Kasumi-1 (cell line): ENCODE data around the gene MPPE1.
A peak's percentile ranks its signal among the peaks of the same experiment; 100 is the strongest.
"Not testable (repeated sequence)": the region's sequence is repeated elsewhere in the genome, so short reads cannot be mapped to it uniquely, and the experiment has no call there.

ENCODE experiments used
- DNase-seq, 2 experiments: peaks; one replicate each; lab custom pipeline; 2025; lab: John Stamatoyannopoulos, UW

Gene MPPE1

DNA sequence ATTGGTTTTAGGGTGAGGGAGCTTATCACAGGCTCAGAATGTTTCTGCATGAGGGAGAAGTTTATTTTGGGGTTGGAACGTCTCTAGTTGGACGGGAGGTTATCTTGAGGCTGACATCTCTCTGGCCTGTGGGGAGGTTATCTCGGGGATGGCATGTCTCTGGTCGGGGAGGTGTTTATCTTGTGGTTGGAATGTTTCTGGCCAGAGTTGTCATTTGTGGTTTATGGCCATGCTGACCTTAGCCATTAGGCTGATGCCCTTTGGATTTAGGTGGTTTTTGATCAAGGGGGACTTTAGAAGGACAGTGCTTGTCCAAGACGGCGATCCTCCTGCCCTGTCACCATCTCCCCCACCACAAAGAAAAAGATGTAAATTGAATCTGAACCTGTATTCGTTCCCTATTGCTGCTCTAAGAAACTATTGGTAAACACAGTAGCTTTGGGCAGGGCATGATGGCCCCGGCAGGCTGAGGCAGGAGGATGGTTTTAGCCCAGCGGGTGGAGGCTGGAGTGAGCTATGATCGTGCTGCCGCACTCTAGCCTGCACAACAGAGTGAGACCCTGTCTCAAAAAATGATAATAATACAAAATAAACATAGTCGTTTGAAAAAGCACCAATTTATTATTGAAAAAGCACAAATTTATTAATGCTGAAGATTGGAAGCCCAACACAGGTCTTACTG is 17.8 kb upstream of the MPPE1 start:
- DNase-seq = no peak

DNA sequence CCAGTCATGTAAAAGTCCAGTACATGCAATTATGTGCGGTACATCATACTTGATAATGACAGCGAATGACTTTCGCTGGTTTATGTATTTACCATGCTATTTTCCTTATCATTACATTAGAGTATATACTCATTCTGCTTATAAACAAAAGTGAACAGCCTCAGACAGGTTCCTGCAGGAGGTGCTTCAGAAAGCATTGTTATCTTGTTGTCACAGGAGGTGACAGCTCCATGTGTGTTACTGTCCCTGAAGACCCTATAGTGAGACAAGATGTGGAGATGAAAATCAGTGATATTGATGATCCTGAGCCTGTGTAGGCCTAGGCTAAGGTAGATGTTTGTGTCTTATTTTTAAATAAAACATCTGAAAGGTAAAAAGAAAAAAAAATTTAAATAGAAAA is 15.3 kb upstream of the MPPE1 start:
- DNase-seq = no peak

DNA sequence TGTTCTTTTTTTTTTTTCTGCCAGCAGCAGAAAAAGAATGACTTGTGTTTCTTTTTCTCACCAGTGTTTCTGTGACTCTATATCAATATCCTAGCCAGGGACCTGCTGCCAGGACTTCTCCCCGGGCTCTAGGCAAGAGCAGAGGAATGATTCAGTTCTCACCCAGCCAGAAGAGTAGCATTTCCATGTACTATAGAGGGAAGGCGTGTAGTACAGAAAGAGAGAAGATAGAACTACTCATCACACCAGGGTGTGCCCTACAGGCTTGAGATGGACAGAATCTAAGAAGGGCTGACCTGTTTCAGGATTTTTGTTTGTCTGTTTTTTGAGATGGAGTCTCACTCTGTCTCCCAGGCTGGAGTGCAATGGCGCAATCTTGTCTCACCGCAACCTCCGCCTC is 11.4 kb upstream of the MPPE1 start:
- not testable (repeated sequence) for DNase-seq

DNA sequence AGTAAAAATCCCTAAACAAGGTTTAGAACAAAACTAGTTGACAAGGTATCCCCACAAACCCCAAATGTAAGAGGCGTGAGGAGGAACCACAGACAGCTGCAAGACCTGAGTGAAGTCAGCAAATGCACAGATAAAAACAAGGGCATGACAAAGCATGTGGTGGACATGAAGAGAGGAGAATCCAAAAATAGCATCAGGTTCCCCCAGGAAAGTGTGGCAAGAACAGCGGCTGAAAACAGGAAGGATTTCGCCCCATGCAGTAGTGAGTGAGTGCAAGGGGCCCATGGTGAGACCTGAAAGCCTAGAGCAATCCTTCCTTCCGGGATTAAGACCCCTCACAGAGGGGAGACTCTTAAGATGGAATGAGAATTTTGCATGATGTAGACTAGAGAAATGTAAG is 8.8 kb upstream of the MPPE1 start:
- DNase-seq = peak; percentile 83 to 86

DNA sequence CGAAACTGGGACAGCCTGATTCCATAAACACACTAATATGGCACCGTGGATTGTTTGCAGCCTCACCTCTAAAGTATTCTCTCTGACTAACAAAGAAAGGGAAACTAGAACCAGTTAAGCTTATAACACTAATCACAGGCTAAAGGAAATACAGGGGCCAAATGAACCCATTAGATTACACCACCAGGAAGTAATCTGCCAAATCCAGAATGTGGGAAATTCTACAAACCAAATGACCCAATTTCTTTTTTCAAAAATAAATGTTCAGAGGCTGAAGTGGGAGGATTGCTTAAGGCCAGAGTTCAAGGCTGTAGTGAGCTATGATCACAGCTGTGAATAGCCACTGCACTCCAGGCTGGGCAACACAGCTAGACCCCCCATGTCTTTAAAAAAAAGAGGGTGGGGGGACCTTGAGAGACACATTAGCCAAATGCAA is 1.5 kb upstream of the MPPE1 start:
- peak in 1 of 2 experiments; percentile 8 for DNase-seq

DNA sequence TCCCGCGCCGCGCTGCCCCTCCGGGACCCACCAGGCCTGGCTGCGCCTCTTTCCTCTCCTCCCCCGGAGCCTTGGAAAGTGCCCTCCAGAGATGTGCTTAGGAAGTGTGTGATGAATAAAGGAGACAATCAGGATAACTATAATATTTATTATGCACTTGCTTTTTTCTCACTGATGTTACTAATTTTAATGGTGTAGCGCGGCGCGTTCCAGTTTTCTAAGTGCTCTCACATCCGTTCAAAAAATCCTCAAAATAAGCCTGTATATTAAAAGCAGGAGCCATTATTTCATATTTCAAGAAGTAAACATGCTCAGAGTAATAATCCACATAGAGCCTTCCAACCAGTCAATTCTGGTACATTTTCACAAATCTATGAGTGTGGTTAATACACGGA is 941 bp upstream of the MPPE1 start:
- DNase-seq = peak in 1 of 2 experiments; percentile 49

DNA sequence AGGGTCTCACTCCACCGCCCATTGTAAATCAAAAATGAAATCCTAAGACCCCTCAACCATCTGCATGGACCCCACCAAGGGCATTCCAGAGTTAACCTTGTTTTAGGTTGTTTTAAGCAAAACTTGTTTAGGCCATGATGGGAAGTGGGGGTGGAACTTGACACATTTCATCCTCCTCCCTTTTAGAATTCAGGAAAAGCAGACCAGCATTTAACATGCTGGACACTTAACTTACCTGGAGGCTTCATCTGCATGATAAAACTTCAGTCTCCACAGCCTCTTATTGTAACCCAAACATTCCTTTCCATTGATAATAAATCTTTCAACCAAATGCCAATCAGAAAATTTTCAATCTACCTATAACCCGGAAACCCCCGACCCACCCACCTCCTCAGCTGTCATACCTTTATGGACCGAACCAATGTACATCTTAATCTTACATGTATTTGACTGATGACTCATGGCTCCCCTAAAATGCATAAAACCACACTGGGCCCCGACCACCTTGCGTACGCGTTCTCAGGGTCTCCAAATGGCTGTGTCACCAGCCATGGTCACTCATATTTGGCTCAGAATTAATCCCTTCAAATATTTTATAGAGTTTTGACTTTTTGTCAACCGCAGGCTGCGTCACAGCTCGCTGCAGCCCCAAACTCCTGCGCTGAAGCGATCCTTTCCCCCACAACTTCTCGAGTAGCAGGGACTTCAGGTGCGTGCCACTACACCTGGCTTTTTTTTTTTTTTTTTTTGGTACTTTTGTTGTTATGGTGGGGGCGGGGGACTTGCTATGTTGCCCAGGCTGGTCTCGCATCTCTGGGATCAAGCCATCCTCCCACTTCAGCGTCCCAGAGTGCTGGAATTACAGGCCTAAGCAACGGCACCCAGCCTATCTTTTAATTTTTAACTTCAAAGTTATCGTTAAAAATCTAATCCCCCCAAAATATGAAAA is 917 bp downstream of the MPPE1 start:
- DNase-seq = no peak

DNA sequence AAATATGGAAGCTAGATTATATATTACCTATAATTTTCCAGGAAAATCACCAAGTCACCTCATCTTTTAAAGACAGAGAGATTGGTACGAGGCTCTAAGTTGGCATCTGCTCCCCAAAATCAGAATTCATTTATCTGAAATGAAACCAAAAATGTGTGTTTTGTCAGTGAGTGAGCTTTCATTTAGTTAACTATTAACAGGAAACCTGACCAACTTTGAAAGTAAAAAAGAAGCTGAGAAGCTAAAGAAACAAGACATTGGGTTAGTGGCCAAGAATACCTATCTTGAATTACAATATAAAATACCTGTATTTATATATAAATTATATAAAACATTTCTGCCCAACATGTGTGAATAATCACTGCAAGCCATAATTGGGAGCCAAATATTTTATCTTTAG is 1.9 kb downstream of the MPPE1 start:
- DNase-seq = no peak

DNA sequence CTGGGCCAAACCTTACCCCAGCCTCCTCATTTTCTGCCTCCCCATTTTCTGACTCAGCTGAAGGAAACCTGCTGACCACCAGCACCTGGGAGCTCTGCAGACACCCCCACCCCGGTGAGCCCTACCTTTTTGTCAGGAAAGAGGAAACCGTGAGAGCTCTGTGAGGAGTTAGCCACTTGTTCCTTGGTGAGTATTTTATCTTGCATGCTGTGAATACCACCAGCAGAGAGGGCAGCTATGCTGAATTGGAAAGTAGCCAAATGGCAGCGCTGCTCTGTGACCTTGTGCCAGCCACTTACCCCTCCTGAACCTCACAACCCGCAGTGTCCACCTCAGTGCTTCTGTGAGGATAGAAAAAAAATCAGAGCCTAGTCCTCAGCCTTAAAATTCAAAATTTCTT is 2.5 kb downstream of the MPPE1 start:
- DNase-seq = no peak

DNA sequence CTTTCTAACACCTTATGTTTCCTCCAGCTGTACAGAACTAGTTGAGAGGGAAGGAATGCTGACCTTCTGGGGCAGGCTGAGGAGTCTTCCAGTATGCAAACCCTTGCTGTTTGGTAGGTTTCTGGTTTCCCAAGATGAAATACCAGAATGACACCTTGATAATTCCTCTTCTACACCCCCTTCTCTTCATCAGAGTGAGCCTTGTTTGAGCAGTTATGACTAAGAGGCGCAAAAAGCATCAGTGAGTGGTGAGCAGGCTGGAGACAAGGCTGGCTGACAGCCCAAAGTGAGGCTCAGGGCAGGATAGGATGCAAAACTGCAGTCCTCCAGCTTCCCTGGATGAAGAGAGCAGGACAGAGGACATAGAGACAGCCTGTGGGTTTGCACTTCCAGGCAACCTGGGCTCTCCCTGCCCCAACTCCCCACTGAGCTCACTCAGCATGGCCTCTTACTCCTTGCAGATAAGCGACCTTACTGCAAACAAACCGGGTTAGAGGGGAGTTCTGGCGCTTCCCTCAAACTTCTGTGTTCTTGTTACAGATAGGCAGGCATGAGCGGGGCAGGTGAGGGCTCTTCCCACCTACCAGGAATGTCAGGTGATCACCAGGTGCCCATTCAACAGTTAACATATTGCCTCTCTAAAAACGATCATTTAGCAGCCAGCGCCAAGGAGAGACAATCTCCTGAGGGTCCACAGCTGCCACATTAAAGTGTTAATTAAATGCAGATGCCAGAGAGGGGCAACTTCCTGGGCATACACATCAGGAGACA is 5.4 kb downstream of the MPPE1 start:
- DNase-seq = no peak

DNA sequence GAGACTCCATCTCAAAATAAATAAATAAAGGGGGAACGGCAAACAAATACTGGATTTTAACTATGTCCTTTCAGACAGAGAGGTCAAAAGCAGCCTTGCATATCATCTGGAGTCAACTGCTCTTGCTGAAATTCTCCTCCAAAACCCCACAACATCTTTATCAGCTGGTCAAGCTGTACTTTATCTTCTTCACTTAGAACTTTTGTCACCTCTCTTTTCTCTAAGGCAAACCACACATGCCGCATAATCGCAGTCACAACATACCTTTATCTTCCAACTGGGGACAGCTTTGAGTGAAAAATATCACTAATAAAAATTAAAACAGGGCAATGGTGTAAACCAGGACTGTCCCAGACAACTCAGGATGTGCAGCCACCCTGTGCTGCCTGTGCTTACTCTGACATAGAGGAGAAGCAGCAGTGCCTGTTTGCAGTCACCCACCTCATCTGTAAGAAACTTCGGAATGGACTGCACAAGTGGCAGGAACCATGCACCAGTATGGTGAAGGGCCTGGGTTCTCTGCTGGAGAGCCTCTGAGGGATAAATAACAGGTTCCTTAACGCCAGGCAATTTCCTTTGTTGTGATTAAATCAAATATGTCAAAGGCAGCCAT is 6.2 kb downstream of the MPPE1 start:
- DNase-seq = no peak

DNA sequence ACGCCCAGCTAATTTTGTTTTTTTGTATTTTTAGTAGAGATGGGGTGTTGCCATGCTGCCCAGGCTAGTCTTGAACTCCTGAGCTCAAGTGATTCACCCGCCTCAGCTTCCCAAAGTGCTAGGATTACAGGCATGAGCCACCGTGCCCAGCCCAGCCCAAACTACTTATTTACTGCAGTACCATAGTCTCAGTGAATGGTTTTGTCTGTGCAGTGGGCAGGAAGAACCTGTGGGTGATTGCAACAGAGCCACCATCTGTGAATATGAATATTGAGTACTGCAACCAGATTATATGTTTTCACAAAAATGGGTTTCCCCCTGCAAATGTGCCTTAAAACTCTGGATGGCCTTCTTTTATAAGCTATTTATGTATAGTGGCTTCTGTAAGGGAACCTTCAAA is 9.1 kb downstream of the MPPE1 start:
- no peak for DNase-seq

DNA sequence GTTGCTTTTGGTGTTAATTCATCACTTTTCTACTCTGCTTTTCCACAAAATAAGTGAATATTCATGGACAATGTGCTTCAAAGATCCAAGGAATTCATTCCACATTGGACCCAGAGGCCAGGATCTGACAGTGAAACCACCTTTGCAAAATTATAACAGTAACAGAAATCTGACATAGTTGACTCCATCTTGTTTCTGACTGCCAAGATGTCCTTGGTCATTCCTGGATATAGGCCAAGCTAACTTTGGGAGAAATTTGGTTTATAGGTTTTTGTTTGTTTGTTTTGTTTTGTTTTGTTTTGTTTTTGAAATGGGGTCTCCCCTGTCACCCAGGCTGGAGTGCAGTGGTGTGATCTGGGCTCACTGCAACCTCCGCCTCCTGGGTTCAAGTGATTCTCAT is 10.3 kb downstream of the MPPE1 start:
- no peak for DNase-seq

DNA sequence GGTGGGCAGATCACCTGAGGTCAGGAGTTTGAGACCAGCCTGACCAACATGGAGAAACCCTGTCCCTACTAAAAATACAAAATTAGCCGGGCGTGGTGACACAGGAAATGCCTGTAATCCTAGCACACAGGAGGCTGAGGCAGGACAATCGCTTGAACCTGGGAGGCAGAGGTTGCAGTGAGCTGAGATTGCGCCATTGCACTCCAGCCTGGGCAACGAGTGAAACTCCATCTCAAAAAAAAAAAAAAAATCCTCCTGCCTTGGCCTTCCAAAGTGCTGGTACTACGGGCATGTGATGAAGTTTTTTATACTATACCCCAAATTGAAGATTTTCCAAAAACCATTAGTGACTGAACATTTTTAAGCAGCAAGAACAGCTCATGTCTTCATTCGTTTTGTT is 15.7 kb downstream of the MPPE1 start:
- DNase-seq = not testable (repeated sequence)

DNA sequence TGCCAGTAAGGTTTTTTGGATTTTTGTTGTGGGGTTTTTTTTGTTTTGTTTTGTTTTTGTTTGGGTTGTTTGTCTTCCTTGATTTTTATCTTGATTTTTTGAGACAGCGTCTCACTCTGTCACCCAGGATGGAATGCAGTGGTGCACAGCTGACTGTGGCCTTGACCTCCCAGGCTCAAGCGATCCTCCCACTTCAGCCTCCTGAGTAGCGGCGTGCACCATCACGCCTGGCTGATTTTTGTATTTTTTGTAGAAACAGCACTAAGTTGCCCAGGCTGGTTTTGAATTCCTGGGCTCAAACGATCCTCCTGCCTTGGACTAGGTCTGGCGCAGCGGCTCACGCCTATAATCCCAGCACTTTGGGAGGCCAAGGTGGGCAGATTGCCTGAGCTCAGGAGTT is 16.4 kb downstream of the MPPE1 start:
- no peak for DNase-seq

DNA sequence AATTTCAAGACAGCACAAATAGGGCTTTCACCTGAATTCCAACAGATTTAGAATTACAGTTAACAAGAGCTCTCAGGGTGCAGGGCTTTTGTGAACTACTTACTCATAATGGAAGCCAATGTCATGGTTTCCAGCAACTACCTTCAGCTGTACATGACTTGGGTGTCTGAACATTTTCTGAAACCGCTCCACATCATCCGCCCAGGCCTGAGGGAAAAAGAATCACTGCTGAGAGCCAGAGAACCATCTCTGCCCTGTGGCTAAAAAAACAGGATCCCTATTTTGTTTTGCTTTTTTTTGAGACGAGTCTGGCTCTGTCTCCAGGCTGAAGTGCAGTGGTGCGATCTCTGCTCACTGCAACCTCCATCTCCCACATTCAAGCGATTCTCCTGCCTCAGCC is 18.8 kb downstream of the MPPE1 start:
- no peak for DNase-seq

DNA sequence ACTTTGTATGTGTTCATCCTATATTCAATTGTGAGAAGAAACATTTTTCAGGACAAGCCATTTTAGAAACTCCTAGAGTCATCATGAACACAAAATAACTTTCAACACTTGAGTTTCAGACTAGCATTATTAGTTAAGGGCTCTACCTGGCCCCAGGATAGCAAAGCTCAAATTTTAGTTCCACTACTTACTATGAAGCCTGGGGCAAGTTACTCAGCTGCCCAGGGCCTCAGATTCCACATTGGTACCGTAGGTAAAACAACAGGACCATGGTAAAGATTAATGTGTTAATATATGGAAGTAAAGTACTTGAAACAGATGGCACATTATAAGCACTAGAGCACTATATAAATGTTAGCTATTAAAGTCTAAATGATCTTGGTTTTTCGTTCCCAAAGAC is 19.4 kb downstream of the MPPE1 start:
- no peak for DNase-seq

DNA sequence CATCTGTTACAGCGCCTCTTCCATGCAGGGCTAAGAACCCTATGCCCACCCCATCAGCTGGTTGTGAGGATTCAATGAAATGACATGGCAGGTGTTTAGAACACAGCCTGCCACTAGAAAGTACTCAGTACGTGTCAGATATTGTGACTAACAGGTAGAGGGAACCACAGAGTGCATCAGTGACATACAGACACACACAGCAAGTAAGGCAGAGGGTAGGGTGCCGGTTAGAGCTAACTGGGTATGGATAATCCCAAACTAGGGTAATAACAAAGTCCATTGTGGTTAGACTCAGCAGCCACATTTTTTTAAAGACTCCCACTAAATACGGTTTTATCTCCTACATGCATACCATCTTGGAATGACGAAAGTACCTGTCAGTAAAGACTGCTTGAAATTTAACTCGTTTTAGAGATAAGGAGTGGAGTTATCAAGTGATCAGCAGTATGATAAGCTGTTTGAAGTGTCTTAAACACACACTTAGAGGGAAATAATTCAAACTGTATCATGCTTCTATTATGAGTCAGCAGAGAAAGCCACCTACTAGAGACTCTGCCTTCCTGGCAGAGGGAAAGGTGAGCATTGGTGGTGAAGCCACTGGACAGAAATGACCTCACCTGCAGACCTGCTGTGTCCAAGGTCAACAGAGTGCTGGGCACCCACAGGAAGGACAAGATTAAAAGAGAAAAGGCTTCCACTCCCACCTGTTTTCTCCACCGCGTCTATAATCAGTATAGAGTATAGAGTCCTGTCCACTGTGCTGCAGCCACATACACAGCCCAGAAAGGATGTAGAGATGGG is 20.6 kb downstream of the MPPE1 start:
- no peak for DNase-seq

DNA sequence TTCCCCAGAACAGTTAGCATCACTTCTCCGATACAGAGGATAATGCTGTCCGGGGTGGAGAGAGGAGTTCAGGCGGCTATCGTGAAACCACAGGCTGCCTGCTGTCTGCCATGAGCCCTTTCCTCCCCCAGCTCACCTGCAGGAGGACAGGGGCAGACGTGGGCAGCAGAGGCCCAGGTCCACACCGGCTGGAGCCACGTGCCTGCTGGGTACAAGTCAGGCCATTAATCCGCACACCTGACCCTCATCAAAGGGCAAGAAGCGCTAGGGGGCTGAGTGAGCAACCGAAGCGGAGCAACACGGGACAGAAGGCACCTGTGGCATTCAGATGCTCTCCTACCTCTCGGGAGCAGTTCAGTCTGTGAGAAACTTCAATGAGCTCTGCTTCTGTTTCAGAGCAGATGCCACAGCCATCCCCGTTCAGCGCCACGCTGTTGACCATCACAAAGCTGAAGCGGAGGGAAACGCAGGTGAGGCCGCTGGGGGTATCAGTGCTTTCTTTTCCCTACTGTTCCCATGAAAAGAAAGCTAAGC is 21.5 kb downstream of the MPPE1 start:
- no peak for DNase-seq

DNA sequence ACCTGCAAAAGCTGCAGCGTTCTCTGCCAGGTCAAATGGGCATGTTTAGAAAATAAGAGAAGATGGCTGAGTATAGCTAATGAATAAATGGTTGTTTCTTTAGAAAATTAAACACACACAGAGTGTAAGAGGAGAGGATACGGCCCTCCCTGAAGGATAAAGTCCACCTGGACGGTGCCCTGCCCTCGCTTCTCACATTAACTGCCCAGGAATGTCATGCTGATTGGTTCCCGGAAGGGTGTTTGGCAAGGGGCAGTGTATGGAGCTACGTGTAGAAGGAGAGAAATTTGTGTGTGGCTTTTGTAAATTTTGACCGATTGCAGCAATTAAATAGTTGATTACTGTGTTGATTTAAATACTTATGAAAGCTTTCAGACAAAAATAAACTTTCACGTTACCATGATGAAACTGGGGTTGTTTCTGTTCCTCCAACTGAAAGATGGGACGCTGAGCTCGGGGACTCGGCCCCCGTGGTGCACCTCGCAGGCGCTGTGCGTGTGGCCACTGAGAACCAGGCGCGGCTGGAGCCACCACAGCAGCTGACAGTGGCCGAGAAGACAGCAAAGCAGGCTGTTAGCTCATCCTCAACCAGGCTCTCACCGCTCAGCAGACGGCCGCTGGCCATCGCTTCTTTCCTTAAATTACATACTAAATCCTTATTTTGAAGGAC is 22.7 kb downstream of the MPPE1 start:
- no peak for DNase-seq
